GM21786 (cell line): ENCODE data around the gene ARHGAP19.

Source experiments
- ATAC-seq: cut with Tn5 transposase; IDR thresholded peaks from one replicate; pipeline ENCODE4 v1.9.1; 2021; ENCODE audit not compliant: unreplicated experiment

ARHGAP19 gene, protein sequence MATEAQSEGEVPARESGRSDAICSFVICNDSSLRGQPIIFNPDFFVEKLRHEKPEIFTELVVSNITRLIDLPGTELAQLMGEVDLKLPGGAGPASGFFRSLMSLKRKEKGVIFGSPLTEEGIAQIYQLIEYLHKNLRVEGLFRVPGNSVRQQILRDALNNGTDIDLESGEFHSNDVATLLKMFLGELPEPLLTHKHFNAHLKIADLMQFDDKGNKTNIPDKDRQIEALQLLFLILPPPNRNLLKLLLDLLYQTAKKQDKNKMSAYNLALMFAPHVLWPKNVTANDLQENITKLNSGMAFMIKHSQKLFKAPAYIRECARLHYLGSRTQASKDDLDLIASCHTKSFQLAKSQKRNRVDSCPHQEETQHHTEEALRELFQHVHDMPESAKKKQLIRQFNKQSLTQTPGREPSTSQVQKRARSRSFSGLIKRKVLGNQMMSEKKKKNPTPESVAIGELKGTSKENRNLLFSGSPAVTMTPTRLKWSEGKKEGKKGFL

GRCh38 chr10:97292097-97292861, at the start of gene ARHGAP19:
TSS of gene ARHGAP19 (minus strand) at chr10:97292637. CDS start at chr10:97292627, 10 bp downstream.
- peak; percentile 97 for ATAC-seq

- no peak for ATAC-seq
Measured at GRCh38 chr10:97341416-97341815, 49.0 kb upstream of the ARHGAP19 start.

GRCh38 chr10:97338041-97338440, 45.6 kb upstream of the ARHGAP19 start:
- ATAC-seq = no peak

DNA sequence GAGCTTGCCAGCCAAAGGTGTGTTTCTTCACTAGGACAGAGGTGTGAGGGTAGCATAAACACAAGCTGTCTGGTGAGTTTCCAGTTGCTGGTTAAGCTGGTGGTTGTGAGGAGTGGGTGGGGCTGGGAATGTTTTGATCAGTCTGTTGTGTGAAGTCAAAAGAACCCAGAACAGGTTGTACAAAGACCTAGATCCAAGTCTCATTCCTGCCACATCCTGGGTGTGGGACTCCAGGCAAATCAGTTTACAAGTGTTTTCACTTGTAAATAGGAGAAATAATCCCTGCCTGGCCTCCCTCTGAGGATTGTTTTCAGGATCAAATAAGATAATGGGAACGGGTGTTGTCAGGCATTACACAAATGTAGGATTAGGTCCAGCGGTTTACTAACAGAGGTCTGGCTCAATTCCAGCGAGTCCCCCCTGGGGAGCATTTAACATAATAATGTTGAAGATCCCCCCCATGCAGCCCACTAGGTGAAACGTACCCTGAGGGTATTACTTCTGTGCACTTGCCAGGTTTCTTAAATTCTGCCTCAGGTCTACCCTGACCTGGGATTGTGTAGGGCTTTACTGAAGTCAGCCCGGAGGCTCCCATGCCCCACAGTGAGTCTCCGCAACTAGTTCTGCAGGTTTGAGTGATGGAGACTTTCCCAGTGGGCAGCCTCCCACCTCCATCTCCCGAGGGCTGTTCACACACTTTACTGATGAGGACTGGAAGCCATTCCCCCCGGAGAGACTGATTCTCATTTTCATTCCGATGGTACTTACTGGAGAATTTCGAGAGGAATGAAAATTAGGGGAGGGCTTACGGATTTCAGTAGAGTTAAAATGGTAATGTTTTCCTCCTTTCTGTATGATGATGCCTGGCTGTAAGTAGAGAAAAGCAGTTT, 44.8 kb upstream of the ARHGAP19 start:
- ATAC-seq = no peak

DNA sequence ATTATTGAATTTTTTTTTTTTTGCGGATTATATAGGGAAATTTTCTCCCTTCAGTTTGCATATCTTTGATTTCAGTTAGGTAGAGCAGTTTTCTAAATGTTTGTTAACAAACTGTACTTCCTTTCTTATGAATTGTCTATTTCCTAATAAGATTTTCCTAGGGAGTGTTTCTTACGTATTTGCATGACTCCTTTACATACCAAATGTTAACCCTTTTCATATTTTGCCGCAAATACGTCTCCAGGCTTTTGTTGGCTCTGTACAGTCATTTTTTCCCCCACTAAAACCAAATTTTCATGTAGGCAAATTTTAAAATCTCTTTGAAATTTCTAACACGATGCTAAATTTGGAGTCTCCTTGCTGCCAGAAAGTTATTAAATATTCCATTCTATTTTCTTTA, 44.0 kb upstream of the ARHGAP19 start:
- ATAC-seq = no peak

- ATAC-seq = no peak
Measured at GRCh38 chr10:97336006-97336405, 43.6 kb upstream of the ARHGAP19 start.

GRCh38 chr10:97335188-97335619, 42.8 kb upstream of the ARHGAP19 start:
- no peak for ATAC-seq

- ATAC-seq = peak; percentile 82
Measured at GRCh38 chr10:97334370-97335175, 42.1 kb upstream of the ARHGAP19 start, which contains the start of gene FRAT2. TSS of gene FRAT2 (minus strand) at chr10:97334729. CDS start at chr10:97334572, 157 bp downstream.

DNA sequence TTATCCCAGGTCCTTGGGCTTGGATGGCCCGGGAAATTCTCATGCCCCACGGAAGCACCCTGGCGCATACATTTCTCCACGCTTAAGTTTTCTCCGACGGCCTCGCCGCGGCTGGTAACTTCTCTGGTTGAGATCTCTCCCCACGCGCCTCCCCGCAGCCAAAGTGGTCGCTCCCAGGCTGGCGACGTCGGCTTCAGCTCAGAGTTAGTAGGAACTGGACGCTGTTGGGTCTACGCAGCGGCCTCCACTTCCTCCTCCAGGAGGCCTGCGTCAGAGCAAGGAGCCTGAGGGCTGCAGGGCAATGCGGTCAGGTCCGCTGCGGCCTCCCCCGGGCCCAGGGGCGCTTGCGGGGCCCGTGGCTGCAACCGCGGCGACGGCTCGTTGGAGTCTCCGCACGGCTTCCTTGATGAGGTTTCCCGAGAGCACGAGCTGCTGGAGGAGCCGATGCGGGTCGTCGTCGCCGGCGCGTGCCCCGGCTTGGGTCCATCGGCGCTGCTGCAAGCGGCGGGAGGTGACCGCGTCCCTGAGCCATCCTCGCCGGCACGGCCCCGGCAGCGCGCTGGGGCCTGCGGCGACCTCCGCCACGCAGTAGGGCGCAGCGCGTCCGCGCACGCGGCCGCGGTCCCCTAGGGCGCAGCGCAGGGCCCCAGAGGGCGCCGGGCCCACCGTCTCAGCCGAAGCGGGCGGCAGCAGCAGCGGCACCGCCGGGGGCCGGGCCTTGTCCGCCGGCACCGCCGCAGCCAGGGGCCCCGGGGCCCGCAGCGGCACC, 41.3 kb upstream of the ARHGAP19 start:
- ATAC-seq = peak; percentile 19

DNA sequence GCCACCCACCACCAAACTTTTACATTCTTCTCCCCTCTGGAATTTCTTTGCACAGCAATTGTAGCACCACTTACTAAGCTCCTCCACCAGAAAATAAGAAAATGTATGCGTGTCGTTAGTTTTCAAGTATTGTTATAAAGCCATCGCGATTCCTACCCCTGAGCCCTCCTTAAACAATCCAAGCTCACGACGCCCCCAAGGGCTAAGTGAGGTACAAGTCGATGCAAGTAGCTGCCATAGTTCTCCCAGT, 40.8 kb upstream of the ARHGAP19 start:
- ATAC-seq = no peak

DNA sequence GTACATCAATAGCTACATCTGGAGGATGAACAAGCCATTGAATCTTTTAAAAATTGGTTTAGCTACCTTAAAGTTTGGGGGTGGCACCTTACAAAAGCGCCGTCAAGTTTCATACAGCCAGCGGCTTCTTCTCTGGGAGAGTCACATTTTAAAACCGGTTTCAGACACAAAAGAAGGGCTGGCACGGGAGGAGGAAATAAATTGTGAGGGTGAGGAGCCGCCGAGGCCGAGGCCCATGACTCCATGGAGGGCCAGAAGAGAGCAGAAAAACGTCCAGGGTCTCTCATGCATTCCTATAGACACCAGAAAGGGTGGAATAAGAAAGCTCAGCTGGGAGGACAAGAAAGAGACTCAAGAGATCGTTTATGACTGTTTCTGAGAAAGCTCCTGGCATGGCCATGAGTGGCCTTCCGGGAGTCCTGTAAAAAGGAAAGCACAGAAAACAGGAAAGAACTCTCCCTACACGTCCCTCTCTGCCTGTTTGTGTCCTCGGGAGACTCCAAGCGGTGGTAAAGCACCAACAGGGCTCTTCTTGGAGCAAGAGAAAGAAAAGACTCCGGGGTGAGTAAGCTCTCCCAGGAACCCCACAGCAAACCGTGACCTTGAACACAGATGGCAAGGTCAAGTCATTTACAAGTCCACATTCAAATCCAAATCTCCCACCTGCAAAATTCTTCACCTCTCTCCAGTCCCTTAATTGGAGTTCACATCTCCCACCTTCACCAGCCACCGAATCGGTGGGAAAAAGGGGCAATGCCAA, 40.3 kb upstream of the ARHGAP19 start:
- ATAC-seq = no peak

DNA sequence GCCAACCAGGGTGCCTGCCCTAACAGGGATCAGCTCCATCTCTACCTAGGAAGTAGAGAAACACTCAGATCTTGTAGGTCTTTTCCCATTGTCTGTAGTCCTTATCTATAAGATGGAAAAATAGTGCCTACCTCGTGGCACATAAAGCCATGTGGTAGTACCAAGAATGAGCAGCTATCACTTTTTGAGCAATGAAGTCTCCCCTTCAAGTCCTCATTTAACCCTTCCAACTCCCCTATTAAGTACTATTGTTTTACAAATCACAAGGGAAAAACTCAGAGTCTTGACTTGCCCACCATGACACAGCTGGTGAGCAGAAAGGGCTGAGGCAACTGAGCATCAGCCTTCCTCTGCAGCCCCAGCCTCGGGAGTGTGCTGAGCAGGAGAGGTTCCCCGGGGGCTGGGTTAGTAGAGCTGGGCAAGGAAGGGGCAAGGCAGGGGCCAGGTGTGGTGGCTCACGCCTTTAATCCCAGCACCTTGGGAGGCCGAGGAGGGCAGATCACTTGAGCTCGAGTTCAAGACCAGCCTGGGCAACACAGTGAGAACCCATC, 38.8 kb upstream of the ARHGAP19 start:
- ATAC-seq = no peak

DNA sequence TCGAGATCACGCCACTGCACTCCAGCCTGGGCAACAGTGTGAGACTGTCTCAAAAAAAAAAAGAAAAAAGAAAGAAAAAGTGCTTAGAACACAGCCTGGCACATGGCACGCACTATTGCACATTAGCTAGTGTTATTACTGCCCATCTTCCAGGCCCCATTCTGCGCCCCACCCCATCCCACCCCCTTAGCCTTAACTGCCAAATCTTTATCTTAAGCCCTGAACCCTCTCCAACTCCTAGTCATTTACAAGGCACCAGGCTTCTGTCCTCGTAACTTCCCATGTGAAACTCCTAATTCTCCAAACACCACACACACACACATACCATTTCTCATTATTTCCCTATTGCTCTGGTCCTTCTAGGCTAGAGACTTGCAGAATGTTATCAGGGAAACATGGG, 37.3 kb upstream of the ARHGAP19 start:
- no peak for ATAC-seq

- no peak for ATAC-seq
Measured at GRCh38 chr10:97328646-97329453, 36.4 kb upstream of the ARHGAP19 start.

DNA sequence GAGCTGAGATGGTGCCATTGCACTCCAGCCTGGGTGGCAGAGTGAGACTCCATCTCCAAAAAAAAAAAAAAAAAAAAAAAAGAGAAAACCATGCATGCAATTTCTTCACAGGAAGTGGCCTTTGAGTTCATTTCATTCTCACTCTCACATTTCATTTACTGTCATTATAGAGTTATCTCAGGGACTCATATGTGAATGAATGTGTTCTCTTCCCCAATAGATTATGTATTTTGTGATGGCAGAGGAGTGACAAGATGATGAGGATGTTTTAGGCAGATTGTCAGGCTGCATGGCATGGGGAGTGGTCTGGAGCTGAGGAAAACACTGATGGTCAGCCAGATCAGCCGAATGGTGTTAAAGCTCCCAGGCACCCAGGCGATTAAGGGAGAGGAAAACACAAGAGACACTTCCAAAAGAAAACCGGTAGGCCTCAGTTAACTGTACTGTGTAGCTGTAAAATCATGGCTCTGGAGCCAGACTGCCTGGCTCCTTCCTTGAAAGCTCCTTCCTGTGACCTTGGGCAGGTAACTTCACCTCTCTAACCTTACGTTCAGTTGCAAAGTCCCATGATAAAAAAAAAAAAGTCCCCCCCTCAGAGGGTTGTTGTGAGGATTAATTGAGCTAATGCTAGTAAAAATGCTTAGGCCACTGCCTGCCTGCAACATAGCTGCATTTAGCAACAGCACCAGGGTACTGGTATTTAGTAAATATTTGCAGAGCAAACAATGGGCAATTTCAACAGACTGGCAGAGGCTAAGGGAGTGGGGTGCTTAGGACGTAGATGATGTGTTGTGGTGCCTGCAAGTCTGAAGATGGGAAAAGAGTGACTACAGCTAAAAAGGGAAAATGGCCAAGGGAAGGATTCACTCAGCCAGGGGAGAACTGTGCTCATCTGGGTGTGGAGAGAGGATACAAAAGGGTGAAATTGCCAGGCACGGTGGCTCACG, 35.2 kb upstream of the ARHGAP19 start:
- ATAC-seq = no peak

- no peak for ATAC-seq
Measured at GRCh38 chr10:97325754-97326153, 33.3 kb upstream of the ARHGAP19 start.

DNA sequence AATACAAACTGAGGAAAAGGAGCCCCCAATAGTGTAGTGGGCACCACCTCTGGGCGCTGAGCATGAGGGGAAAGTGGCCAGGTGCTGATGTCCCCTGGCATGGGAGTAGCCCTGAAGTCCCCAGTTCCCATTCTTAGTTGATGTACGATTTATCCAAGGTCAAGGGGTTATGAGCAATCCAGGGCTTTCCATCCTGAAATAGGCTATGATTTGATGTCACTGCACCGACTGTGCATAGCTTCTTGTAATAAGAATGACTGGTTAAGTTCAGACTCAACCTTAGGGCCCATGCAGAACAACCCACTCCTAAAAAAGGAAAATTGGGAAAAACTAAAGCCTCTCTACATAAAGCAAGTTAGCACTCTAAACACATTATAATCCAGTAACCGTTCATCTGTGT, 31.1 kb upstream of the ARHGAP19 start:
- ATAC-seq = no peak
